HUDEP-2 (cell line): ENCODE data around the gene TCF7L1.
"Not testable (repeated sequence)": the region's sequence is repeated elsewhere in the genome, so short reads cannot be mapped to it uniquely, and the experiment has no call there.

Experiments used
- DNase-seq, 76 experiments: peaks; one replicate each; lab custom pipeline; 2025; ENCODE audit not compliant: unreplicated experiment in 76 of 76; lab: John Stamatoyannopoulos, UW

The TCF7L1 gene

DNA sequence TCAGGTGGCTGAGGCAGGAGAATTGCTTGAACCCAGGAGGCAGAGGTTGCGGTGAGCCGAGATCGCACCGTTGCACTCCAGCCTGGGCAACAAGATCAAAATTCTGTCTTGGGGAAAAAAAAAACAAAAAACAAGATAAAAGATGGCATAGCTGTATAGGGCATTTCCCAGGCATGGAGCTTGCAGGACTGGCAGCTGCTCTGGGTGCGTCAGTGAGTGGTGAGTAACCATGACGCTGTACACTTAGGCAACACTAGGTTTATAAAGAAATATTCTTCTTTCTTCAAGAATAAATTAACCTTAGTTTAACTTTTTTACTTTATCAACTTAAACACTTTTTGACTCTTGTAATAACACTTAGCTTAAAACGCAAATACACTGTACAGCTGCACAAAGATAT, 179.2 kb downstream of the TCF7L1 start:
- DNase-seq = no peak

DNA sequence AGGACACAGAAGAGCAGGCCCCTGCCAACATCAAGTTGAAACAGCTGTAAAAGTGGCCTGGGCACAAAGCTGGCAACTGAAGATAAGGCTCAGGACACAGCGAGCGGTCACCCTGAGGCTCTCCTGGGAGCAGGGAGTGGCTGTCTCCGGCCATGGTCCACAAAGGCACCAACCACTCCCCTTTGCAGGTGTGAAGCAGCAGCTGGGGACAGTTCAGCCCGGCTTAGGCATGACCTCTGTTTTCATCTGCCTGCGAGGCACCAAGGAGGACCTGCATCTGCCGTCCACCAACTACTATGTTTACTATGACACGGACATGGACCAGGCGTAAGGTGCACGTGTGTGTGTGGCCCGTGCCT, 181.7 kb downstream of the TCF7L1 start:
- peak in 1 of 76 experiments; percentile 9 for DNase-seq

GRCh38 chr2:85315921-85316320, 182.7 kb downstream of the TCF7L1 start:
- not testable (repeated sequence) for DNase-seq

DNA sequence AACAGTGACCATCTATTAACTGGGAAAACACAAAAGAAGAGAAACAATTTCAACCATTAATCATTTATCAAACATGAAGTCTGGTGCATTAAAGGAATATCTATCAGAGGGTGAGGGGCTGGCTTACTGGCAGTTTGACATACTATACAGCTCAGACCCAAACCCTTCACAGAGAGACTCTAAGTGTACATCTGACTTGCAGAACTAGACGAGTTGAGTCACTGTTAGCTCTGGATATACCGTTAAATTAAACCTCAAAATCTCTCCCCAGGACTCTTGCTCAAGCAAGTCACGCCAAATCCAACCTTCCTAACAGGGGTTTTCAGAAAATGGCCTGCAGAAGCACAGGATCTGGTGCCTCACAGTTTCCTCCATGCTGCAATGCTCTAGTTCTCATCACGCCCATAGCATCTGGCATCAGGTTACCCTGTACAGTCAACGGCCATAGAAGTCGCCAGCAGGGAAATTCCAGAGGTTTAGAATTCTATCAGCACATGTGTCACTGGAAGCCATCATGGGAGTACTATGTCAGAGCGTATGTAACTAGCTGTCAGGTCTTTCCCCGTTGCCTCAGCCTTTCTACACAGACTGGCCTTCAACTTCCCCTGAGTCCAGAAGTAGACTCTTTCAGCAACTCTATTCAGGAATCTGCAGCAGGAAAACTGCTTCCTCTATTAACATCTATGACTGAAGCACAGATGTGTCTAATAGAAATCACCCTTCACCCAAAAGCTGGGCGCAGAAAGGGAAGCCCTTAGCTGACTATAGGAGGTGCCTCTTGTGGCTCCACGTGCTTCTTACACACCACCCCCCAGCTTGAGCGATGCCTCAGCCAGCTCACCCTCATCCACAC, 185.3 kb downstream of the TCF7L1 start:
- DNase-seq = no peak

DNA sequence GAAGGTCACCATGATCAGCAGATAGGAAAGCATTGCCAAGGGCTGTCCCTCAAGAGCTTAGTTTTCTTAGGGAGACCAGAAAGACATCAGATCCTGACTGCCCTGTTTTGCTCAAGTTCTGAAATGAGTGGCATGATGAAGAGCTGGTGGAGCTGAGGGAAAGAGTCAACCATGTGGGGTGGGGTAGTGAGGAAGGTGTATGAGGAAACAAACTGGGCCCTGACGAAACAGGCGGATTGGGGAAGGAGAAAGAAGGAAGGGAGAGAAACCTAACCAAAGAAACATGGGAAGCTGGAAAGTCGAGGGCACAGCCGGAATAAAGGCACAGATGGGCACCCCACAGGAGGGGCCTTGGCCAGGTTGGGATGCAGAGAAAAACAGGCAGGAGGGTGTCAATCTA, 186.6 kb downstream of the TCF7L1 start:
- no peak for DNase-seq

GRCh38 chr2:85323351-85323987, 190.3 kb downstream of the TCF7L1 start:
- DNase-seq = no peak

DNA sequence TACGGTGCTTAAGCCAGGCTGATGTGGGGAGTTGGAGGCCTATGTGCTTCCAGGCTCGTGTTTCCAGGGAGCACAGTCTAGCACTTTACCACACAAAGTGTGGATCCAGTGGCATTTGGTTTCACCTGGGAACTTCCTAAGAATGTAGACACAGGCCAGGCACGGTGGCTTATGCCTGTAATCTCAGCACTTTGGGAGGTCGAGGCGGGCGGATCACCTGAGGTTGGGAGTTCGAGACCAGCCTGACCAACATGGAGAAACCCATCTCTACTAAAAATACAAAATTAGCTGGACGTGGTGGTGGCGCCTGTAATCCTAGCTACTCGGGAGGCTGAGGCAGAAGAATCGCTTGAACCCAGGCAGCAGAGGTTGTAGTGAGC, 190.8 kb downstream of the TCF7L1 start:
- not testable (repeated sequence) for DNase-seq

DNA sequence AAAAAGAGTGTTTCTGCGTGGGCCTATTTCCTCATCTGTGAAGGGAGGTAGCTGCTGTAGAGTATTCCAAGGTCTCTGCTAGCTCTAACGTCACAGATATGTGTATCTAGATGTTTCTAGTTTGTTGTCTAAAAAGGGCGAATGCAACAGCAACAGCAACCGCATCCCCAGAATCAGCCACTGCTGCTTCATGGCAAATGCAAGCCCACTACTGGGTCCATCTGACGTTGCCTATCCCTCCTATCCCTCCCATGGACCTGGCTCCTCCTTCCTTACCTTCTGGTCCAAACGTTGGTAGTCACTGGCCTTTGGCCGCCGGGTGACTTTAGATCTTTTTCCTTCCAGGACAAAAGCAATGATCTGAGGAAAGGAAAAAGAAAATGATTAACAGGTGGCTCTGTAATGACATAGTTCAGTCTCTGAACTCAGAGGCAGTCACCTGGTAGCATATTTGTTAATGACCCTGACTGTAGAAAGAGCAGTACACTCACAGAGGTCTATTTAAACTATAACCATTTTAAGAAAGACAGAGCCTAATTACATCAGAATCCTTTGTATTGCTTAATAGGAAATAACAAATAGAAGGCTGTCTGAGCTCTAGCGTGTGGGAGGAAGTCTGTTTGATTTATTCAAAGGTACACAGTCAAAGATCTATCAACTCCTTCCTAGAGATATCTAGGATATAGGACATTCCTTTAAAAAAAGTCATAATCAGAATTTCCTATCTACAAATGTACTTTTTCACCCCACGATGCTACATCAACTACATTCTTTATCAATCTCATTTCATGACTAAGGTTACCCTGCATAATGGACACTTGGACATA, 191.7 kb downstream of the TCF7L1 start:
- no peak for DNase-seq

- DNase-seq = no peak
Measured at GRCh38 chr2:85325466-85325811, 192.2 kb downstream of the TCF7L1 start.

GRCh38 chr2:85326406-85327159, 193.4 kb downstream of the TCF7L1 start:
- DNase-seq = peak in 18 of 76 experiments; percentile 9 to 42 (median 25)

- DNase-seq = peak in 26 of 76 experiments; percentile 5 to 52 (median 26)
Measured at GRCh38 chr2:85327160-85327821, 194.1 kb downstream of the TCF7L1 start.

DNA sequence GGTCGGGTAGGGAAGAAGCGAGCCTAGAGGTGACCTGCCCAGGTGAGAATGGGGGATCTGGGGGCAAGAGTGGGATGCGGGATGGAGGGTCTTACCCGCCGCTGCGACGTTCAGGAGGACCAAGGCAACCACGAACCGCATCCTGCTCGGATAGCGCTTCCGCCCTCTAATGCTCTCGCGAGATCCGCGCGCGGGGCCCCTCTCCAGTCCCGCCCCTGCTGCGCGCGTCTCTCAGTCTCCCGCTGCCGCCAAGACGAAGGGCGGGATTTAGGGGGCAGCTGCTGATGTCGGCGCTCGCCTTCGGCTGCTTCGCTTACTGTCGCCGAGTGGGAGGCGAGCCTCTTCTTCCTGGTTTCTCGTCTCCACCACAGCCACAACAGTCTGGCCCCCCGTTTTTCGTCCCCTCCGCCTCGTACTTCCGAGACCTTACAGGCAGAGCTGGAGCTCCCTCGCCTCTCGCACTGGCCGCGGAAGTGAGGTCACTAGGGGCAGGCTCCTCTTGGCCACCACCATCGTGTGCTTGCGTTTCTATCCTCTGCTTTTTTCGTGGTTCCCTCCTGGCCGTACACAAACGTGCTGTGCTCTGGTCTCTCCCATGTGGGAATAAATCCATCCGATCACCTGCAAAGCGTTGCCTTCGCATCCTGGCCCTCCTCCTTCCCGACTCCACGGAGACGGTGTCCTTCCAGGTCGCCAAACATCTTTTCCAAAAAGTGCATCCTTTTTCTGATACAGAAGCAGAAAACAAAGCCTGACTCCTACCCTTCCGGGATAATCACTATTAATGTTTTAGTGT, 194.8 kb downstream of the TCF7L1 start, which contains the start of gene TGOLN2:
Gene TGOLN2, minus strand, starts transcription at position 168 of the 796 bp plus-strand sequence. Its CDS starts 27 bp downstream, at position 141.
- peak in 75 of 76 experiments; percentile 13 to 90 (median 80) for DNase-seq

DNA sequence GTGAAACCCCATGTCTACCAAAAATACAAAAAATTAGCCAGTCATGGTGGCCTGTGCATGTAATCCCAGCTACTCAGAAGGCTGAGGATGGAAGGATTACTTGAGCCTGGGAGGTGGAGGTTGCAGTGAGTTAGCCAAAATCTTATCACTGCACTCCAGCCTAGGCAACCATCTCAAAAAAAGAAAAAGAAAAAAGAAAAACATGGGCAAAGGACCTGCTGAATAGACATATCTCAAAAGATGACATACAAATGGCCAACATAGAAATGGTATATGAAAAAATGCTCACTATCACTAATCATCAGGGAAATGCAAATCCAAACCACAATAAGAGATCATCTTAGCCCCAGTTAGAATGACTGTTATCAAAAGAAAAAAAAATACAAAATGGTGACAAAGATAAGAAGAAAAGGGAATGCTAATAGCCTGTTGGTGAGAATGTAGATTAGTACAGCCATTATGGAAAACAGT, 196.0 kb downstream of the TCF7L1 start:
- DNase-seq = peak in 9 of 76 experiments; percentile 4 to 42 (median 20)

- not testable (repeated sequence) for DNase-seq
Measured at GRCh38 chr2:85329701-85330100, 196.5 kb downstream of the TCF7L1 start.

GRCh38 chr2:85330839-85331636, 197.8 kb downstream of the TCF7L1 start:
- DNase-seq = no peak

- not testable (repeated sequence) for DNase-seq
Measured at GRCh38 chr2:85333877-85334276, 200.7 kb downstream of the TCF7L1 start.

GRCh38 chr2:85334928-85335327, 201.7 kb downstream of the TCF7L1 start:
- no peak for DNase-seq
